Astrocyte (in vitro differentiated cells and primary cell): Measurements from ENCODE around the gene RIMBP2.

Experiments
- CTCF ChIP-seq: IDR thresholded peaks from 2 replicates; pipeline ENCODE4 v1.5.1; 2011; ENCODE audit warnings: low read depth, mild to moderate bottlenecking, inconsistent platforms, low read length, moderate library complexity; ENCODE audit not compliant: insufficient read depth
- EZH2 ChIP-seq: IDR thresholded peaks from 2 replicates; pipeline ENCODE4 v1.6.1; 2012; ENCODE audit warnings: mild to moderate bottlenecking, low read length, inconsistent platforms; ENCODE audit not compliant: insufficient read depth

DNA sequence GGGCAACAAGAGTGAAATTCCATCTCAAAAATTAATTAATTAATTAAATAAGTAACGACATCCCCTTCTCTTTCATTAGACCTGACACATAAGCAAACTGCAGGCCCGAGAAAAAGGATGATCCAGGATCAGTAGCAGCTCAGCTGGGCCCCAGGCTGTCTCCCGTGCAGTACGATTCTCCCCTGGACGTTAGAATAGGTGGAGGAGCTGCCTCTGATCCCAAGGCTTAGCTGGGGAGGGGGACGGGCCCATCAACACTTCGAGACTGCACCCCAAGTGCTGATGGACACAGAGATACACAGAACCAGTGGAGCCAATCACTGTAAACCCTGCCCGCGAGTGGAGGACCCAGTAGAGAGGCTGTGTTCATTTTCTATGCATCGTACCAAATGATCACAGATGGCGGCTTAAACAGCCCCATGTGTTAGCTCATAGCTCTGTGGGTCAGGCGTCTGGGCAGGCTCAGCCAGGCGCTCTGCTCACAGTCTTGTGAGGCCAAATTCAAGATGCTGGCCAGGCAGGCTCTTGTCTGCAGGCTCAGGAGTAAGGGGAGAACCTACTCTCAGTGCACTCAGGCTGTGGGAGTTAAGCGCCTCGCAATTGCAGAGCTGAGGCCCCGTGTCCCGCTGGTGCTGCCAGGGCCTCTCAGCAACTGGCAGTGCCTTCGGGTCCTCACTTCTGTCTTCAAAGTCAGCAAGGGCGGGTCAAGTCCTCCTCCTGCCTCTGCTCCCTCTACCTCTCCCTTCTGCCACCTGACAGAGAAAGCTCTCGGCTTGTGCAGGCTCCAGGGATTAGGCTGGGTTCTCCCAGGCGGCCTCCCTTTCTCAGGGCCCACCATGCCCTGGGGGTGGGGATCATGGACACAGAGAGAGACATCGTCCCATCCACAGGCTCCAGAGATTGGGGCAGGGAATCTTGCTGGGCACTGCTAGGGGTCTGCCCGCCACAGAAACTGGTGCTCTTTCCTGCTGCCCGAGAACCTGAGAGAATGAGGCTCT, 26.4 kb downstream of the RIMBP2 start:
- TF ChIP-seq CTCF, result no peak
- TF ChIP-seq EZH2, result no peak
